HG03575 (cell line): ENCODE measurements around the gene RESP18.

Source experiments
- ATAC-seq: cut with Tn5 transposase; IDR thresholded peaks from one replicate; pipeline ENCODE4 v1.9.1; 2021; ENCODE audit not compliant: unreplicated experiment, insufficient number of reproducible peaks, low FRiP score; ENCODE audit errors: extremely low read depth

The RESP18 gene

DNA sequence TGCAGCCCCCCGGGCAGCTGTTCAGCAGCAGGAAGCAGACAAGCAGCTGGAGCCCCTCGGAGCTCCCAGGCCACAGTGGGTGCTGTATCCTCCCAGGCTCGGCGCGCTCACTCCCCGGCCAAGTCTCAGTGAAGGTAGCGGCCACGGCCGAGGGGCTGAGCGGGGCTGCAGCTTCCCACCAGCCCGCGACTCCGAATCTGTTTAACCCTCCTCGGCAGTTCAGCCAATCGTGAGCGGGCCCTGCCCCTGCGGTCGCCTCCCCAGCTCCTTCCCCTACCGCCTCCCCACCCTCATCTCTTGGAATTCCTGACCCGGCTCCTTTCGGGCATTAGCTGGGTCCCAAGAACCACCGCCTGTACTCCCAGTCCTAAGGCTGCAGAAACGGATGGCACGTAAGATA is at the start of gene RESP18:
Gene RESP18, minus strand, starts transcription at position 203 of the 400 bp plus-strand sequence.
- ATAC-seq, result no peak

DNA sequence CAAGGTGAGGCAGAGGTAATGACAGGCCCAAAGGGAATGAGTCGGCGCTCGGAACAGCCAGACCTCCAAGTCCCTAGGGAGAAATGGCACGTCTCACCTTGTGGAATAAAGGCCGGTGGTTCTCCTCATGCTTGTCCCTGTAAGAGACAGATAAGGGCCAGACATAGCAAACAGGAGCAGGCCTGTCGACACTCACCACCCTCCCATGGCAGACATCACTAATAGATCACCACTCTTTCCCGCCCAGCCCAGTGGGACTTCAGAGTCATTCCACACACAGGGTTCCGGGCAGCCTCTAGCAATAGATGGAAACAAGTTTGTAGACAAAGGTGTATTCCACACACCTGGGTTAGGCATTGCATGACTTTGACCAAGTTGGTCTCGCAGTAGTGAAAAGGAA is 48.9 kb upstream of the RESP18 start:
- no peak for ATAC-seq

DNA sequence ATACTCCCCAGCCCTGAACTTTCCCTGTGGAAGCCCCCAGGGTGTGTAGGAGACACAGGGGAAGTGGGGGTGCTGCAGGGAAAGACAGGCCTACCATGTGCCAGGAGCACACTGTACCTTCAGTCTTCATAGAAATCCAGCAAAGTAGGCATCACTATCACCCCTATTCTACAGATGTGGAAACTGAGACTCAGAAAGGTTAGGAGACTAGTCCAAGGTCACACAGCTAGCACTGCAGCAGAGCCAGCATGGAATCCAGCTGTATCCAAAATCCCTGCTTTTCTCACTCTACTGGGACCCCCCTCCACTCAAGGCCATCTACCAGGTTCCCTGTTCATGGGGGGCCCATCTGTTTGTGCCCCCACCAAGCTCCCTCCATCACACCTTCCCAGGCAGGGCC is 48.4 kb upstream of the RESP18 start:
- no peak for ATAC-seq

DNA sequence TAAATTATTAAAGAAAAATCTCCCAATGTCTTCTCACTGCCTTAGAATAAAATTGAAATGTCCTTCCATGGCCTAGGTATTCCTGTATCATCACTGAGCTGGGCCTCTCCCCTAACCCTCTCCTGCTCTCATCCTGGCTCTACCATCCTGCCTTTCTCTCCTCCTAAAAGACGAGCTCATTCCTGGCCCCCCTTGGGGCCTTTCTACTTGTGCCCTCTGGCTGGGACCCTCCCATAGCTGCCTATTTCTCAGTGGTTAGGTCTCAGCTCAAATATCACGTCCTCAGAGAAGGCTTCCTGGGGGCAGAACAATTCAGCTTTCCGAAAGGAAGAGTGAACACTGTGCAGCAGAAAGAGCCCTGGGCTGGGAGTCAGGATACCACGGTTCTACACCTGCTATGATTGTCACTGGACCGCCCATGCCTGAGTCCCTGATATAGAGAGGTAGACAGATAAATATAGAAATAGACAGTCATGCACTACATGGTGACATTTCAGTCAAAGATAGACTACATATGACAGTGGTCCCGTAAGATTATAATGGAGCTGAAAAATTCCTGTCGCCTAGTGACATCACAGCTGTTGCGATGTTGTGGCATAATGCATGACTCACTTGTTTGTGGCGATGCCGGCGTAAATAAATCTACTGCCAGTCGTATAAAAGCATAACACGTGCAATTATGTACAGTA is 45.8 kb upstream of the RESP18 start:
- ATAC-seq, result no peak

DNA sequence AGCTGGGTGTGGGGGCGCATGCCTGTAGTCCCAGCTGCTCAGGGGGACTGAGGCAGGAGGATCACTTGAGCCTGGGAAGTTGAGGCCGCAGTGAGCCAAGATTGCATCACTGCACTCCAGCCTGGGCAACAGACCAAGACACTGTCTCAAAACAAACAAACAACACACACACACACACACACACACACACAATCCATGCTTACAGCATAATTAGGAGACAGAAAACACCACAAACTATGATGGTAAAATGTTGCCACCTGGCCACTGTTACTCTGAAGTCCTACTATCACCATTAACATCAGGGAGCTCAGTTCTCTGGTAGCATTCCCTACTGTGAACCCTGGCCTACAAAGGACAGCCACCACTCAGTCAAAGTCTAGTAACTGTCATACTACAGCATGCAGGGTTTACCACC is 36.9 kb upstream of the RESP18 start:
- no peak for ATAC-seq

DNA sequence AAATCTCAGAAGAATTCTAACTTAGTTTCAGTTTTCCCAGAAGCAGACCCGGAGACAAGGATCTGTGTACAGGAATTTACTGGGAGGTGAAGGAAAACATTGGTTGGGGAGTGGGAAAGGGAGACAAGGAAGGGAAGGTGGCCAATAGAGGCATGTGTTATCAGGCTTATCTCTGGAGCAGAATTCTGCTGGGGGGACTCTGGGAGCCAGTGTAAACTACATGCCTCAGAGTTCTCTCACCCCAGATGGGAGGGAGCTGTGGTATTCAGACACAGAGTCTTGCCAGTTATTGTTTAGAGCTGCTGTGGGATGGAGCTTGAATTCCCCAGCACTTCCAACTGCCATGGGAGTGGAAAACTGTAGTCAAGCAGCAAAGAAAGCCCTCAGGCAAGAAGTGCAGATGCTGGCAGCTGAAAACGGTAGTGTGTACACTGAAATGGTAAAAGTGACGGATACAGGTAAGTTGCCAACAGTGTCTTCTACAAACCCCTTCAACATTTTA is 36.2 kb upstream of the RESP18 start:
- ATAC-seq, result no peak

DNA sequence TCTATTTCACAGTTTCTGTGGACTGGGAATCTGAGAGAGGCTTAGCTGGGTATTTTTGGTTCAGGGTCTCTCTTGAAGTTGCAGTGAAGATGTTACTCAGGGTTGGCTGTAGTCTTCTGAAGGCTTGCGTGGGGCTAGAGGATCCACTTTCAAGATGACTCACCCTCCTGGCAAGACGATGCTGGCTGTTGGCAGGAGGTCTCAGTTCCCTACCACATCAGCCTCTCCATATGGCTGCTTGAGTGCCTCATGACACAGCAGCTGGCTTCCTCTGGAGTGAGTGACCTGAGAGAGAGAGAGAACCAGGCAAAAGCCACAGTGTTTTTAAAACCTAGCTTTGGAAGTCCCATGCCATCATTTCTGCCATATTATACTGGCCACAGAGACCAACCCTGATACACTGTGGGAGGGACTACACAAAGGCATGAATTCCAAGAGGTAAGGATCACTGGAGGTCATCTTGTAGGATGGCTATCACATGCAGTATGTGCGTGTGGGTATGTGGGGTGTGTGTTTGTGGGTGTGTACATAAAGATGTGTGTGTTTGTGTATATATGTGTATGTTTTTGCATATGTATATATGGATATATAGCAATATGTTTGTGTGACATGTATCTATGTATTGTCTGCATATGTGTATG is 30.1 kb upstream of the RESP18 start:
- no peak for ATAC-seq

DNA sequence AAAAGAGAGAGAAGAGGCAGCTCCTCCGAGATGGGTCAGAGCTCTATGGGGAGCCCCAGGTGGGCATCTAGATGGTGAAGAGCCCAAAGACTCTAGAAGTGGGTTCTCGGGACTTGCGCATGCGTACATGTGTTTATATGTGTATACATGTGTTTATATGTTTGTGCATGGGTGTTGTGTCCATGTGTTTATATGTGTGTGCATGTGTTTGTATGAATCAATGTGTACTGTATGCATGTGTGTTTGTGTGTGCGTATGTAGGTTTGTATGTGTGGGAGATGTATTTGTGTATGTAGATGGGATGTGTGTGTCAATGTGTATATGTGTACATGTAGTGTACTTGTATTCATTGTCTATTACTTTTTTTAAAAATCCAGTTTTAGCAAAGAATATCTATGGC is 29.5 kb upstream of the RESP18 start:
- no peak for ATAC-seq

DNA sequence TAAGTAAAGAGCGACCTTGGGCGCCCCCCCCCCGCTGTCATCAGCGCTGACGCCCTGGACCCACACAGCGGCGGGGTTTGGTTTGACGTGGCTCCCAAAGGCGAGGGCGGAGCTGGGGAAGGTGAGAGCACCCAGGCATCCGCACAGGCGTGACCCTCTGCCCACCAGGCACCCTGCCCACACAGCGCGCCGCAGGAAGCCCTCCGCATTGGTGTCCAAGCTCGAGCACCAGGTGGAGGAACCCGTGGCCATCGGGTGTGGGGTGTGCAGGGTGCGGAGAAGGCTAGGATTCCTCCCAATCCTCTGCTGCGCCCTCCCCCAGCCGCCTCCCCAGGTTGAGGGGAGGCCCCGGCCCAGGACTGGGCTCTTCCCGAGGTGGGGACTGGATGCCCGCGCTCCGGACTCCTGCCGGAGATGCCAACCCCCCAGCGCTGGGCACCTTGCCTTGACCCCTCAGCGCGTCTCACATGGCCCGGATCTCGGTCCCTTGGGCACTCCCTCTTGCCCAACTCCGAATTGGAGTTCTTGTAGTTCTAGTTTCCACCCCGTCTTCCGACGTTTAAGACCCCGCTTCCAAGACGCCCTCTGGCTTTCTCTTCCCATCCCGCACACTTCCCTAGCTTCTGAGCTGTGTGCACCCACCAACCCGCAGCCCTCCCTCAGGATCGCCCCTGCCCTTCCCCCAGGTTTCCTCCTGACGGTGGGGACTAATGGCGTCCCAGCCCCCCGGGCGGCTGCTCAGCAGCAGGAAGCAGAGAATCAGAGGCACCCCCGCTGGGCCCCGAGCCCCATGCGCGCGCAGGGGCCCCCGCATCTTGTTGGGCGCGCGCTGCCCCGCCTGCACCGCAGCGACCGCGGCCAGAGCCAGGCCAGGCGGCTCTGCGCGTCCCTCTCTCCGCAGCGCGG is 25.9 kb upstream of the RESP18 start:
- no peak for ATAC-seq

DNA sequence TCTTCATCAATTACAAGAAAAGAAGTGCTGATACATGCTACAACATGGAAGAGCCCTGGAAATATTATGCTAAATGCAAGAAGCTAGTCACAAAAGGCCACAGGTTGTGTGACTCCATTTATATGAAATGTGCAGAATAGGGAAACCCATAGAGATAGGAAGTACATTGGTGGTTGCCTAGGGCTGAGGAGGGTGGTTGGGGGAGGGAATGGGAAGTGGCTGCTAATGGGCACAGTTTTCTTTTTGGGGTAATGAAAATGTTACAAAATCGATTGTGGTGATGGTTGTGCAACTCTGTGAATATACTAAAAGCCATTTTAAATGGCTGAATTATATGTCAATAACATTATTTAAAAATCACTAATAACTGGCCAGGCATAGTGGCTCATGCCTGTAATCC is 24.3 kb upstream of the RESP18 start:
- no peak for ATAC-seq

DNA sequence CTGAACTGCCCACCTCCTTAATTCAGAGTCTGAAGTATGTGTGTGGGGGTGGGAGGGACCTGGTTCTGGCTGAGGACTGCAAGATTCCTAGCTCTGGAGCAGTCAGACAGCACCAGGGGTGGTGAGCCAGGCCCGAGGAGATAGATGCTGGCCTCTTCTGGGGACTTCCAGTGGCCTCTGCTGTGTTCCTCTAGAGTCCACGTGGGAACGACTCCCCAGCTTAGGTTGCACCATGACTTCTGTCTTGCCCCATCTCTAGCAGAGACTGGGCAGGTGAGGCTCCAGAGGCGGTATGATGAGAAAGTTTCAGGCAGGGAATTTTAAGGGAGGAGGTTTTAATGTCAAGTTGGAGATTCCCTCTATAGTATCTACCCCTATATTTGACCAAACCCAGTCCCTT is 22.0 kb upstream of the RESP18 start:
- no peak for ATAC-seq

DNA sequence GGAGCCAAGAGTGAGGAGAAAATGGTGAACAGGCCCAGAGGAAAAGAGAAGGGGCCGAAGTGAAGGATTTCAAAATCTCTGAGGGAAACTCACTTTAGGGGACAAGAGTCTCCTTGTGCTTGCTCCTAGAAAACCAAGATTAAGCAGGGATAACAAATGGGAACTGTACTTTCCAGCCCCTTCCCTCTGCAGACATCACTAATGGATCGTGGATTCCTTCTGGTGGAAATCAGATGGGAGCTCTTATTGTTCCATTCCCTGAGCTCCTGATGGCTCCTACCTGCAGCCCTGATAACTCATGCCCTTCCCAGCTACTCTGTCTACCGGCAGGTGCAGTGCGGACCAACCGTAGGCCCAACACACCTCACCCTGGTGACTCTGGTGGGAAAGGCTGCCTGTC is 20.6 kb upstream of the RESP18 start:
- no peak for ATAC-seq

DNA sequence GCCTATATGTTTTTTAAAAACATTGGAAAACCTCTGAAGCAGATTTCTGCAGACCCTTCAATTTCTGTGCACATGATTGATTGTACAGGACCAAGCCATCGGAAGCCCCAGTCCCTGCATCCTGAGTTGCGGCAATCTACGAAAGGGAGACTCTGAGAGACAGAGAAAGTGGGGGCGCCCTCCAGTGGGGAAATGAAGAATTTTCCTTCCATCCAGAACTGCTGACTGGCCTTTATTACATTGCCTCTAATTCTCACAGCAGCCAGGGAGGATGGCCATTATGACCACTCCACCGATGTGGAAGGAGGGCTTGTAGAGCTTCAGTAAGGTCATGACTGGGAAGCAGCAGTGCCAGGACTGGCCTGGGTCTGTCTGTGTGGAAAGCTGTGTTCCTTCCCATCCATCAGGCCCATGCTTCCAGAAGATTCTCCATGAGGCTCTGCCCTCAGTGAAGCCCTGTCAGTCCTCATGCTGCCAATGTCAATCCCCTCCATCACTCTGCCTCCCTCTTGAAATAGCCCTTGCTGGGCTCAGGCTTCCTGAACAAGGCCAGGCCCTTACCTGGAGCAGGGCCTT is 20.0 kb upstream of the RESP18 start:
- ATAC-seq, result no peak

DNA sequence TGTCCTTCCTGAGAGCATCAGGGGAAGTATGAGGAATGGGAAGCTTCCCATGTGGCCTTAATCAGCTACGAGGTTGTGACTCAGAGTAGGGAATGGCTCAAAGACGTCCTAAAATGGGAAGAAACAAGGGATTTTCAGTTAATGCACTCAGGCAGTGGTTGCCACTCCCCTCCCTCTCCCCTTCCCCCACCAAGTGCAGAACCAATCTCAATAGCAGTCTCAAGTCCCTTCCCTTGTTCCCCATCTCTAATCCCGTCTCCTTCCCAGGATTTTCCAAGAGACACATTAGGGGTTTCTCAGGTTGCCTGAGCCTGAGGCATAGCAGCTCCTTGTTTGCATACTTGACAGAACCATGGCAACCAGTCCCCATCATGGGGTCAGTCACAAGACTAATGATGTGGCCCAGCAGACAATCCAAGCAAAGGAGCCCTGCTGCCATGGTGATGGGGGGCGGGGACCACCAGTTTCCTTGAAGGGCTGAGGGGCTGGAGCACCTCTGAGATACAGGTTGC is 18.2 kb upstream of the RESP18 start:
- ATAC-seq, result no peak

DNA sequence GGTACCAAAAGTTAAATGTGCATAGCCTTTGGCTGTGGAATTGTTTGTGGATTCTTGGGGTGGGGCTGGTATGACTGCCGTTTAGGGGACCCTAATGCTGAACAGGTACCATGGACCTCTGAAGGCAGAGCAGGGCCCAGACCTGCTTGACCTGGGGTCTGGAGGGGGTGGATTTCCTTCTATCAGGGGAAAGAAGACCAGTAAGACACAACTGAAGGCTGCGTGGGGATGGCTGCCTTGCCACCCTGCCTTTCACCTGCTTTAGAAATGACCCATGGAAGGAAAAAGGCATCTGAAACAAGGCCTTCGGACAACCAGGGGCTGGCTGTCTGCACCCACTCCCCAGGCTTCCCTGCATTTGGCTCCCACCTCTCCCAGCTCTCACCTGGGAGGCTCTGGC is 17.7 kb upstream of the RESP18 start:
- ATAC-seq, result no peak

DNA sequence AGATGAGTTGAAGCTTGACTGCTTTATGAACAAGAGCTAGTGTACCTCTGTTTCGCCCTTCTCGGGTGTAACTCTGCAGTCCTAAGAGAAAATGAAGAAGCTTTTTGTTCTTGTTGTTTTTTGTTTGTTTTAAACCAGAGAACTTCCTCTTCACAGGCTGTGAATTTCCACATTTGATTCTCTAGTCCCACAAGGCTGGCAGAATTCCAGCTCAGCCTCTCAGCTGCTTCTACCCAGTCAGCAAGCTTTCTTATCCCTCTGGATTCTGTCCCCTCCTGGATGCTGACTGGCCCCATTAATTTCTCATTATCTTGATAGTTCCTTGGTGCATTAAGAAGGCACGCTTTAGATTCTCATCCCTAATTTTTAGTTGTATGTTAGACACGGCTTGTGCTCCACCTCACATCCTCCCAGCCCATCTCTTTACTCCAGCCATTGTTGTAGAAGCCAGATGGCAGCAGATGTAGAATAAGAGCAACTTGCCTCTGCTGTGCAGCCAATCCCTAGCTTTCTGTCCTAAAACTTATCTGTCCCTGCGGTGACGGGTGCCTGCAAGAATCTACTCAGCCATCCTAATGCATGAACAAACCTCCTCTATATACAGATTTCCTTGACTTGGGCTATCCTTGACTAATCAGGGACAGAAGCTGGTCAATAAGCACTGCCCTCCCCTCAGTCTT is 12.3 kb upstream of the RESP18 start:
- no peak for ATAC-seq

DNA sequence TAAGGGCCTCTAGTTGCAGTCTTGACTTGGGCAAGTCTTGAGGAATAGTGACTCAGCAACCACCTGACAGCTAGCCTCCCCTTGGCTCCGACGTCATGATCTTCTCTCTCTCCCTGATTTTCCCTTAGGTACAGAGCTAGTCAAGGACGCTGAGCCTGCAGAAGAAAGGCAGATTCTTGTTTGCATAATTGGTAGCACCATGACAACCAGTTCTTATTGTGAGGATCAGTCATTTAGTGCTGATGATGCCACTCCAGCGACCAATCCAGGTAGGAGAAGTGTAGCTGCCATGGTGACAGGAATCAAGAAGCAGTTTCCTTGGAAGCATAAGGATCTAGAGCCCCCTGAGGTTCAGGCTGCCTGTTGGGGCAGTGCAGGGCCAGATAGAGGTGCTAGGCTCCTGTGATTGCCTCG is 2.8 kb upstream of the RESP18 start:
- no peak for ATAC-seq

DNA sequence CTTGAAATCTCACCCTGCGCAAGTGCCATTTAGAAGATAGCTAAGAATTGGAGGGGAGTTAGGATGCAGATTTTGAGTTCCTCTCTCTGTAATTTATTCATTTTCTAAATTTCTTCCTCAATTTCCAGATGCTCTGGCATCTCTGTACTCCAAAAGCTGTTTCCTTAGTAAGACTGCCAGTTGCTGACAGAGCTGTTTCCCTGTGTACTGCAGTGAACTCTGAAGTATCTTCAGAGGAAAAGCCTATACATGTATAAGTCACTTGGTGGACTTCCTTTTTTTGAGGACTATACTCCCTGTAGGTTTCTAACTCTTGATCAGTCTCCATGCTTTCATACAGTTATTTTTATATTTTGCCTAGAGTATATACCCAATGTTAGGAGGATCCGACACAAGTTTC is 1.5 kb upstream of the RESP18 start:
- no peak for ATAC-seq
